GM19395 (cell line): Measurements from ENCODE around the gene ZBTB42.

Source experiments
- ATAC-seq: cut with Tn5 transposase; IDR thresholded peaks from one replicate; pipeline ENCODE4 v1.9.1; 2021; ENCODE audit warnings: mild to moderate bottlenecking, moderate library complexity; ENCODE audit not compliant: unreplicated experiment

Gene ZBTB42

DNA sequence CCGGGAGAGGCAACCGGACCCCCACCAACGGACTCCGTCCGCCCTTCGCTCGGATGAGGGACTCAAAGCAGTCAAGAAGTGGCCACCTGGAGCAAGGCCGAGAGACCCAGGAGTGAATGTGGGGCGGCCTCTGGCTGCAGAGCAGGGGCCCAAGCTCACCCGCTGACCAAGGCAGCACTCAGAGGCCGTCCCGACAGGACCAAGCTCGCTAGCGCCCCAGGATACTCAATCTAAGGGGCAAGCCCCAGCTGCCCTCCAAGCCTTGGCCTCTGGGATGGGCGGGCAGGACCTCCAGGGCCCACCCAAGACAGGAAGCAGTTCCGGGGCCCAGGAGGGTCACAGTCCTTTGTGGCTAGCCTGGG is 6.3 kb upstream of the ZBTB42 start:
- no peak for ATAC-seq

DNA sequence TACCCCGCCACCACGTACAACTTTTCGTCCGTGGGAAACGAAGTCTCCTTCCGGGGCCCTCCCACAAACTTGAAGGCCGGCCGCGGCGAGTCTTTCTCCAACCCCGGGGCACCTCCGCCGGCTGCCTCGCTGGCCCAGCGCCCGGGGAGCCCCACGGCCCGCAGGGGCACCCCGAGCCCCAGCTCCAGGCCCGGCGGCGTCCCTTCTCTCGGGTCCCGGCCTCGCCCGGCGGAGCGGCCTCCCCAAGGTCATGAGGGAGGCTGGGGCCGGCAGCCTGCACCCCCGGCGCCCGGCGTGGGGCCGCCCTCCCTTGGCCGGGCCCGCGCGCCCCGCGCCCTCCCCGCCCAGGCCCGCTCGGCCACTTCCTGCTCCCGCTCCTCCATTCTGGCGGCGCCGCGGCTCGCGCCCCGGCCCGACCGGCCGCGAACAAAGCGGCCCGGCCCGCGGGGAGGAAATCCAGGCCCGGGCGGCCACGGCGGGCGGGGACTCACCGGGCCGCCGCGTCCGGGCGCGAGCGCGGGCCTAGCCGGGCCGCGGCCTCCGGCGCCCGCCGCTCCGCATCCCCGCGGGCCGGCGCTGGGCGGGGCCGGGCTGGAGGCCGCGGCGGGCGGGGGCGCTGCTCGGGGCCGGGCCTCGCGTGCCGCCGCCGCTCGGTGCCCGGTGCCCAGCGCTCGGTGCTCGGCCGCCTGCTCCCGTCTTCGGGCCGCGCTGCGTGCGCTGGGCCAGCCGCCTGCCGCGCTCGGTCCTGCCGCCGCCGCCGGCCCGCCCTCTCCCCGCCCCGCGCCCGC is 5.7 kb upstream of the ZBTB42 start, which contains the start of gene AKT1:
Gene AKT1 (minus strand): TSS at position 756 of the 788 bp plus-strand sequence. CDS start 3,105 bp downstream, outside the sequence.
- no peak for ATAC-seq

DNA sequence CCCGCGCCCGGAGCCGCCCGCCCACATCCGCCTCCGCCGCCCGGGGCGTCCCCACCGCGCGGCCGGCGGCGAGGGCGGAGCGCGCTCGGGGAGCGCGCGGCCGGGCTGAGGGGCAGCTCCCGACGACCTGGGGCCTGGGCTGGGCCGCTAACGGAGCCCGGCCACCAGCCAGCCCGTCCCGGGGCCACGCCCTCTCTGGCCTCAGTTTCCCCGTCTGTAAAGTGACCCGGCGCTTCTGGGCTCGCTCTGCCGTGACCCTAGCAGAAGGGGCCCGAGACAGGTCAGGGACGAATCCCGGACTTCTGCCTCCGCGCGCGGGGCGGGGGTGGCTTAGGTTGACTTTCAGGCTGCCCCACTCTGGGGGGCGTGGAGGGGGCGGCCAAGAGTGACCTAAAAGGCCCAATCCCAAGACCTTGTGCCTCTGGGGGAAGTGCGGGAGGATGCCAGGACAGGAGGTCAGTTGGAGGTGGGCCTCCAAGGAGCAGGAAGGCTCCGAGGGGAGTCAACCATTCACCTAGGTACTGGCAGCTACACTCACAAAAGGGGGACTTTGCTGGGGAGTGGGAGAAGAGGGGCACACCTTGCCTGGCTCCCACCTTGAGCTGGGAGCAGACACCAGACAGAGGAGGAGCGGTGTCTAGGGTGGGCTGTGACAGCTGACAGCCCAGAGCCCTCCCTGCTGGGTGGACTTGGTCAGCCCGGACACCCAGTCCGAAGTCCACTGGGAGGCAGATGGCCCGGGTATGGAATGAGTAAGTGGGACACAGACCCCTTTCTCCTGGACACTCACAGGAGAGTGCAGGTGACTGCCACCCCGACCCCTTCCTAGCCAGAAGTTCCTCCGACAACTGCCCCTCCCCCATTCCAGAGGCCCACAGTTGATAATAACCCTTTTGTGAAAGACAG is 4.9 kb upstream of the ZBTB42 start:
- ATAC-seq, result no peak

DNA sequence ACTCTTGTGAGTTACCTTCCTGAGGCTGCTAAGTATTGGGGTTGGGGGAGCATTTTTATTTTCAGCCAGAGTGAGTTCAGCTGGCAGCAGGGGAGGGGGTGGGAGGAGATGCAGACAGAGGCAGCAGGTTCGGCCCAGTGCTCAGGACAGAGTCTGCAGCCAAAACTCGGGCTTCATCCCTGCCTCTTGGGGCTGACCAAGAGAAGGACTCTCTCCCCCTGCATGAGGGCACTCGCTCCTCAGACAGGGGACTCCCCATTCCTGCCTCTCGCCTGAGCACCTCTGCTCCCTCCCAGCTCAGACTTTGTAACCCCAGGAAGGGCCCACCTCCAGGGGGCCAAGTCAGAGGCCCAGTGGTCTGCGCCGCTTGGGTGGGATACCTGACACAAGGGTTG is 4.2 kb upstream of the ZBTB42 start:
- no peak for ATAC-seq

DNA sequence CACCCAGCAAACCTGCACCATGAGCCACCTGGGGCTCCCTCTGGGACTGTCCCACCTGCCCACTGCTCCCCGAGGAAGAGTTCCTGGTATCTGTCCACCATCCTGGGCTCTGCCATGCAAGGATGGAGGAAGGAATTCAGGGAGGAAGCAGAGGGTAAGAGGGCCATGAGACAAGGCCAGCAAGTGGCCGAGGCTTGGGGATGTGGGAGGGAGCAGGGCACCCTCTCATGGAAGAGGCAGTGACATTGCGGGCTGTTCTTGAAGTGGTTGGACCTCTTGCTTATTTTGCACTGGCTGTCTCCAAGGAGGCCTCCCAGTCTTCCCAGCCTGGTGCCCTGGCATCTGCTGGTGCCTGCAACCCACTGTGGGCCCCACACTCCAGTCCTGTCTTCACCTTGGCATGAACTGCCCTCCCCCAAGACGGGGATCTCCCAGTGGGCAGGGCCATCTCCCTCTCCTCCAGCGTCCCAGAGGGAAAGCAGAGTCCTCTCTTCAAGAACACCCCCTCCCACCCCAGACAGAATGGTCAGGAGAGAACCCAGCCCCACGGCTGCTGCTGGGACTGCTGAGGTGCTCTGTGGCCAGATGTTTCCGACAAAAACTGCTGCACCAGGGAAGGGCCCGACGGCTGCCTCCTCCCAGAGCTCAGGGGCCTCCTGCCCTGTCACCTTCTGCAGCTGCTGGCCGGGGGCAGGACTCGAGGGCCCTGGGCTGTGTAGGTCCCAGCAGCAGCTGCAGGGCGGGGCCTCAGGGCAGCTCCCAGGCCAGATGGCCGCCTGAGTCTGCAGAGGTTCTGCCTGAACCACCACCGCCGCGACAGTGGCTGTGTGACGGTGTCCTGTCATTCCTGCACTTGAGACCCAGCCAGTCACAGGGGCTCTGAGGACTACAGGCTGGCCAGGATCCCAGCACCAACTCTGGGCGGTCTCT is 3.5 kb upstream of the ZBTB42 start:
- no peak for ATAC-seq

DNA sequence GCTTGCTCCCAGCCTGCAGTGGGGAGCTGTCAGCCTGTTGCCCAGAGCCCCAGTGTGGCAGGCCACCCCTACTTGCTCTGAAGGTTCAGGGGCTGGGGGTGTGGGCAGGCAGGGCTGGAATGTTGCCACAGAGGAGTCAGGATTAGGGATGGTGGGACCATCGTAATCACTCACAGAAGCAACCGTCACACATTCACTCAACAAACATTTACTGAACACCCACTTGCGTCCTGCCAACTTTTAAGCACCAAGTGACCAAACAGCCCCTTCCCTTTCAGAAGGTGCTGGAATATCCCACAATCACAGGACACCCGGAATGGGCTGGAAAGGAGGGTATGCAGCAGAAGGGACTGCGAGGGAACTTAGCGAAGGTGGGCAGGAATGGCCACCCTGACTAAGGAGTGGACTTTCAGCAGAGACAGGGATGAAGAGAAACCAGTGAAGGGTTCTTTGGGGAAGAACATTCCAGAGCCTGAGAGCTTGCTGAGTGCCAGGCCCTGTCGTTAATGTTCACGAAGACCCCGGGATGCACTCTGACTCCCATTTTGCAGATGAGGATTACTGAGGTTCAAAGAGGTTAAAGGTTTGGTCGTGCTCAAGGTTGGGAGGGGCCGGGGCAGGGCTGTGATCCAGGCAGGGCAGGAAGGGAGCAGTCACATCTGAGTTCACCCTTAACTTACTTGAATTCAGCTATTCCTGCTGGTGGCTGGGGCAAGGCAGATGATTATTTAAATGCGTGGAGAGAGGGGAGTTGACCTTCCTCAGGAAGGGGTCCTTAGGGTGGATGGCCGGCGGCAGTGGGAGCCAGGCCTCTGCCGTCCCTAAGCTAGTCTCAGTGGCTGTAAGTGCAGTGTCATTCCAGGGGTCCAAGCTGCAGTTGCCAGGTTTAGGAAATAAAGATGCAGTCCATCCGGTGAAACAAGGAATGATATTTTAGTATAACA is 2.3 kb upstream of the ZBTB42 start:
- no peak for ATAC-seq

DNA sequence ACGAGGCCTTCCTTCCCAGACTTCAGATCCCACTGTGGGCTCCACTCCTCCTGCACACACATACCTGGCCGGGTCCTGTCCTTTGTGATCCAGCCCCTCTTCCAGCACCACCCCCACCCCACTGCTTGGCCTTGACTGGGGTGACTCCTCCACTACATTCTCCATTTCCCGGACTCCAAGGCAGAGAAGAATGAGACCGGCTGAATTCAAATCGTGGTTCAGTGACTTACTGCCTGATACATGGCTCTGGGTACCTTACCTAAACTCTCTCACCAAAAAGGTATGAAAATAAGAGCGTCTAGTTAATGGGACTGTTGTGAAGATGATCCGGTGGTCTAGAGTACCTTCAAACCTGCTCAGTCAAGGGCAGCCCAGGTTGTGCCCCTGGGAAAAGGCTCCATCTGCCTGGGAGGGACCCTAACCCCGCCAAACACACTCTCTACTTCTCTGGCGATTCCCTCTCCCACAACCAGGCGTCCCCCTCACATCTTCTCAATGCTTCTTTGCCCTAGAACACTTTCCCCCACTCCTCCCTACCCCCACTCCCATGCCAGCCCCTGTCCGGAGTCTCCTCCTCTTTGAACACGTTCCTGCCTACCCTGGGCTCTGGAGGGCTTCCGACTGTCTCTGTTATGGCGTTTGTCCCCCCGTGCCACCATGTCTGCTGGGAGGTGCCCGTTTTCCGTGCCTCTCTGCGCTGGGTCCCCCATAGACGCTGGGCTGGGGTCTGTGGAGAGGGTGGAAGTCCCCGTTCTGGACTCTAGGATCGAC is 1.5 kb upstream of the ZBTB42 start:
- ATAC-seq, result no peak

DNA sequence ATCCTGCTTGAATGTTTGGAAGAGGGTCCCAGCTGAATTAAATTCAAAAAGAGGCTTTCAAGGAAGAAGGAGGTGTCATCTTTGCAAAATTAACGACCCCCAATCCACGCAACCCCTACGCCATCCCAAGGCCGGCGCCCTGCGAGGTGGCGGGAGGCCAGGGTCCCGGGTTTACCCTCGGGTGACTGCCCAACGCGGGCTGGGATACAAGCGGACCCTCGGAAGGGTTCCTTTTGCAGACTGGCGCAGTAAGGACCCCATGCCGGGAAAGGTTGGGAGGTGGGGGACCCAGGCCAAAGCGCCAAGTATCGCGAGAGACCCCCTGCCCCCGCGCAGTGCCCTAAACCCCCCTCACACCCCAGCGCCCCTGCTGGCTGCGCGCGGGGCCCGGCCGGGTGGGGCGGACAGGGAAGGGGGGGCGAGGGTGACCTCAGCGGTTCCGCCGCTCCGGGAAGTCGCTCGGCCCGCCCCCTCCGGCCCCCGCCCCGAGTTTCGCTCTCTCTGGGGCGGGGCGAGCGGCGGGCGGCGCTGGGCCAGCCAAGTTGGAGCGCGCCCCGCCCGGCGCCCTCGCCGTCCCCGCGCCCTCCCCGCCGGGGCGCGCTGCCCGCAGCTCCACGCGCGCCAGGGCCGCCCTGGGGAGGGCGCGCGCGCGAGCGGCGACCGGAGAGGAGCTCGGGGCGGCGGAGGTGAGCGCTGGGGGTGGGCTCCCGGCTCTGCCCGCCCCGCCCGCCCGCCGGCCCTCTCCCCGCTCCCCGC is 708 bp upstream of the ZBTB42 start:
- peak; percentile 54 for ATAC-seq

DNA sequence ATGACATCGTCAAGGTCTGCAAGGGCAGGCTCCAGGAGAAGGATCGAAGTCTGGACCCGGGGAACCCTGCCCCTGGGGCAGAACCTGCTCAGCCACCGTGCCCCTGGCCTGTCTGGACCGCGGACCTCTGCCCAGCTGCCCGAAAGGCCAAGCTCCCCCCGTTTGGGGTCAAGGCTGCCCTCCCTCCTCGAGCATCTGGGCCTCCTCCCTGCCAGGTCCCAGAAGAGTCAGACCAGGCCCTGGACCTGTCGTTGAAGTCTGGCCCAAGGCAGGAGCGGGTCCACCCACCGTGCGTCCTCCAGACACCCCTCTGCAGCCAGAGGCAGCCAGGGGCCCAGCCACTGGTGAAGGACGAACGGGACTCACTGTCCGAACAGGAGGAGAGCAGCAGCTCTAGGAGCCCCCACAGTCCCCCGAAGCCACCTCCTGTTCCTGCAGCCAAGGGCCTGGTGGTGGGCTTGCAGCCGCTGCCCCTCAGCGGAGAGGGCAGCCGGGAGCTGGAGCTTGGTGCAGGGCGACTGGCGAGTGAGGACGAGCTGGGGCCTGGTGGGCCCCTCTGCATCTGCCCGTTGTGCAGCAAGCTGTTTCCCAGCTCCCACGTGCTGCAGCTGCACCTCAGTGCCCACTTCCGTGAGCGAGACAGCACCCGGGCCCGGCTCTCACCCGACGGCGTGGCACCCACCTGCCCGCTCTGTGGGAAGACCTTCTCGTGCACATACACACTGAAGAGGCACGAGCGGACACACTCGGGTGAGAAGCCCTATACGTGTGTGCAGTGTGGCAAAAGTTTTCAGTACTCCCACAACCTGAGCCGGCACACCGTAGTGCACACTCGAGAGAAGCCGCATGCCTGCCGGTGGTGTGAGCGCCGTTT is 856 bp downstream of the ZBTB42 start:
- no peak for ATAC-seq

DNA sequence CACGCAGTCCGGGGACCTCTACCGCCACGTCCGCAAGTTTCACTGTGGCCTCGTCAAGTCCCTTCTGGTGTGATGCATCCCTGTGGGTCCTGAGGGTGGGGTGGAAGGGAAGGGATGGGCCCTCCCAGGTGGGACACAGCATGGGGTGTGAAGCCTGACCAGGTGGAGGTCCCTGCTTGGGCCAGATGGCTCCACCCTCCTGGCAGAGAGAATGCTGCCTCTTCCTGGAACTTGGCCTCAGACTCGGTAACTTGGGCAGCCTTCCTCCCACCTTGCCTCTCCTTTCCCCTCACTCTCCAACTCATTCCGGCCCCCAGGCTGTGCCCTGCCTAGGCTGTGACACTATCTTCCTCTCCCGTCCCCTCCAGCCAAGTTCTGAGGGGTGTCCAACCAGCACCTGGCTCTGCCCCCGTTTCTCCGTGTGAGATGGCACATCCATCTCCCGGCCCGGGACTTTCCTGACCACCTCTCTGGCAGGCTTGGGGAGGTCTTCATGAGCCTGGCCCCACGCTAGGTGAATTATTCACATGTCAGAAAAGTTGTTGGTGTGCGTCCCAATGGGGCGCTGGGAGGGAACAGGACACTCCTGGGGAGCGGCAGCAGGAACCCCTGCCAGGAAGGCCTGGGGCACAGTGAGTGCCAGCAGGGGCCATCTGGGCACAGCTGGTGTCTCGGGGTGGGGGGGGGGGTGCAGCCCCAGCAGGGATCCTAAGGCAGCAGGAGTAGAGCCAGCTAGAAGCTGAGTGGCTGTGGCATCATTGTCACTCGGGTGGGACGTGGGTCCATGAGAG is 1.7 kb downstream of the ZBTB42 start:
- no peak for ATAC-seq

DNA sequence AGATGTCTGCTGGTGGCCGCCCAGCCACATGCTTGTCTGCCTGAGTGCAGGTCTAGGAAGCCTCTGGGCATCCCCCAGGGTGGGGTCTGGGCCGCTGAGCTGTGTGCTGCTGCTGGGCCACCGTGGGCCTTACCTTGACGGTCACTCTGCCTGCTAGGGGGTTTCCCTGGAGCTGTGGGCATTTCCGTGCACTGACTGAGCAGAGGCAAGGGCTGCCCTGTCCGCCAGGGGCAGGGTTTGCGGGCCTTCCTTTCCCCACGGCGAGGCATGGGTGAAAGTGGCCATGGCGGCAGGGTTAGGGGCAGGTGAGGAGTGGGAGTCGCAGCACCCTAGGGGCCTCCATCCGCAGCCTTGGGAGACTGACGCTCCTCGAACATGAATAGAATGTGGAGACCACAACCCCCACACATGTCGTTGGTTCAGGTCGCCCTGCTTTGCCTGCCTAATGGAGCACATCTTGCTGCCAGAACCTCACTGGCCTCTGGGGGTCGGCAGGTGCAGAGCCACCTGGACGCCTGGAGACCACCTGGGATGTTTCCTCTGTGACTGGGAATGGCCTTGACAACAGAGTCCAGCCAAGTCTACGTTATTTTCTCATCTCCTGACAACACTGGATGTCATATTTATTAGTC is 2.5 kb downstream of the ZBTB42 start:
- no peak for ATAC-seq

DNA sequence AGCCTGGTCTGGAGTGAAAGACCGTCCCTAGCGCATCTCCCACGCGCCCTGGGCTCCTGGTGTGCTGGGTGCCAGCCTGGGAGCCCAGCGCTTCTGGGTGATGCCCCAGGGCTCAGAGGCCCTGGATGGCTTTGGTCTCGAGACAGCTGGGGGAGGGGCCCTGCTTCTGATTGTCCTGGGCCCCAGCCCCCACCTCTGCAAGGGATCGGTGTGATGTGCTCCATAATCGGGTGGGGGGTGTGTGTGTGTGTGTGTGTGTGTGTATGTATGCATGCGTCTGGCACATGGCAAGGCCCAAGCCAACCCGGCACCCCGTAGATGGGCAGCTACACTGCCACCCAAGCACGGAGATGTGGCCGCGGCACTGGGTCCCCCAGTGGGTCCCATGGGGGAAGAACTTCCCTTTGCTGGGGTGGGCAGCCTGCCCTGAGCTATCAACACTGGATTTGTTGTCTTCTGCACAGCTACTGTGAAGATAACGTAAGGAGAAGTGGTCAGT is 3.1 kb downstream of the ZBTB42 start:
- ATAC-seq, result no peak

DNA sequence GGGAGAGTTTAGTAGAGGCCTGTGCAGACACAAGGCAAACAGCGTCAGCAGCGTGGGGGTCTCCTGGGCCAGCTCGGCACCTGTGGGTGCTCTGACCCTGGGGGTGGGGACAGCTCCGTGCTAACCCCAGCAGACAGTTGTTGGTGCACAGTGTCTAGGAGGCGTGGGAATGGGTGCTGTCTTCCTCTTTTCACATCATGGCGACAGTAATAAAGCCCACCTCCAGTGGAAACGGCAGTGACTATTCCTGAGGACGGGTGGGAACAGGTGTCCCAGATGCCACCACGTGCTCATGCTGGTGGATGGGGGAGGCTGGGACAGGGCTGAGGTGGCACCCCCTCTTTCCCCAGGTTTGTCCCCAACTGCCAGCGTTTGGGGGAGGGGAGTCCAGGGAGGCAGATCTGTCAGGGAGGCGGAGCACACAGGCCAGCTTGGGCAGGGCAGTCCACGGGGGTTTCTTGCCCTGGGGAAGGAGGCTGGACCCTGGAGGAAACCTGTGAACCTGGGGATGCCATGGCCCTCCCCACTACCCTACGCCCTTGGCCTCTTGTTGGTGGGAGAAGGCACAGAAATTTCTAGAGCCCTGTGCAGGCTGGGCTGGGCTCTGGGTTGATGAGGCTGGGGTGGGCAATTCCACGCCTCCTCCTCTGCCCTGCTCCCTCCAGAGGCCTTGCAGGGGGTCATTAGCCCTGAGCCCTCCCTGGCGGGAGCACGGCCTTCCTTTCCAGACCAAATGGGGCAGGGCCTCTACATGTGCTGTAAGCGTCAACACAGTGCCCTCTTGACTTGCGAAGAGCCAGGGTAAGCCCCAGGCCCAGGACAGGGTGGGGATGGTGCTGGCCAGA is 3.8 kb downstream of the ZBTB42 start:
- no peak for ATAC-seq

DNA sequence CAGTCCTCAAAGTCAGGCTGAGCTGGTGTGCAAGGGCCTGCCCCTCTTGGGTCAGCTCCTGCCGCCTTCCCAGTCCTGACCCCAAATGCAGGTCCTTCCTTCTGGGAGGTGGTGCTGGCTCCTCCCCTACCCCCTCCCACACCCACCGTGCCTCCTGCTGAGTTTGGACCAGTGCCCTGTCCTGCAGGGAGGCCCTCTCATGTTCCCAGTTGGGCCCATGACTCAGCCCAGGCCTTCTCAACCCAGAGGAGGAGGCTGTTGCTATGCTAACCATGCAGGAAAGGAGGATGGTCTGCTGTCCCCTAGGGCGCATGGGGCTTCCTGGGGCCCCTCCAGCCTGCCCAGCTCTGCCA is 4.4 kb downstream of the ZBTB42 start:
- no peak for ATAC-seq

DNA sequence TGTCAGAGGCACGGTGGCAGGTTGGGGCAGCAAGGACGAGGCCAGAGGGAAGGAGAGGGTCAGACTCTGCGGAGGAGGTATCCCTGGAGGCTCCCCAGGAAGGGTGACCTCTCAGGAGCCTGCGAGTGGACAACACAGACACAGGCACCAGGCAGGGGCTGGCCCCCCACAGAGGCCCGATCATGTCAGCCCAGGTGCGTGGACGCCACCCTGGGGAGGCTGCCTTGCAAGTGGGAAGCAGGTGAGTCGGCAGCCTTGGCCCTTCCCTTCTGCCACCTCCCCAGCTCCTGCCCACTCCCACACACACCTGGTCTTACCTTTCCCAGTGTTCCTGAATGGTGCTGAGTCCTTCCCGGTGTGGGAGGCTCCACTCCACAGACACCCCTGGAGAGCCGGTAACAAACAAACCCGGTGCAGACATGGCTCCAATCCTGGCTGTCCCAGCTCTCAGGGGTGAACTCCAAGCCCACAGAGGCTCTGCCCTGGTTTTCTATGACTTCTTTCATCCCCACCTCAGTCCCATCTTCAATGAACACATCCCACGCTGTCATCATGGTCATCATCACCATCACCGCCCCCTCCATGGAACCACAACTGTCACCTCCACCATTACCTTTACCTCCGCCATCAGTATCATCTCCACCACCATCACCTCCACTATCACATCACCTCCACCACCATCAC is 5.2 kb downstream of the ZBTB42 start:
- no peak for ATAC-seq
